Thoracic aorta (tissue), 2 donors: ENCODE measurements around the gene TIAM2. TPM values are rescaled to one million over a fixed set of nuclear protein-coding genes. Genes with fewer than 3 reads are reported as not detected.
"Not testable (repeated sequence)": the region's sequence is repeated elsewhere in the genome, so short reads cannot be mapped to it uniquely, and the experiment has no call there.

Source experiments
- ATAC-seq: fragments of 150-250 bp; one replicate; pipeline ENCODE4 v1.8.0; 2017; ENCODE audit warnings: low read depth; ENCODE audit not compliant: insufficient number of reproducible peaks, low FRiP score
- DNase-seq: peaks from one replicate; pipeline ENCODE4 v3.0.0-alpha.2; 2020; ENCODE audit warnings: low spot score
- H3K27ac ChIP-seq, 2 donors: fragments of 200-600 bp; sonication (generic); 1 replicate in 1 of 2; 2 replicates in 1 of 2; pipeline ENCODE4 v1.5.1; 2016; ENCODE audit warnings: mild to moderate bottlenecking in 2 of 2, moderate library complexity in 2 of 2
- H3K27me3 ChIP-seq: fragments of 200-600 bp; sonication (generic); replicated peaks from 2 replicates; pipeline ENCODE4 v1.6.0; 2016; ENCODE audit warnings: mild to moderate bottlenecking; ENCODE audit not compliant: insufficient read depth
- H3K36me3 ChIP-seq: fragments of 200-600 bp; sonication (generic); one replicate; pipeline ENCODE4 v1.5.1; 2016
- H3K4me1 ChIP-seq, 2 donors: fragments of 200-600 bp; sonication (generic); 1 replicate in 1 of 2; 2 replicates in 1 of 2; pipeline versions ENCODE4 v1.5.1 to v1.6.0; 2016; ENCODE audit warnings: low read depth in 2 of 2, mild to moderate bottlenecking in 1 of 2; ENCODE audit not compliant: control insufficient read depth in 1 of 2
- H3K4me3 ChIP-seq: fragments of 200-600 bp; sonication (generic); 2 replicates; pipeline ENCODE4 v1.5.1; 2016; ENCODE audit warnings: mild to moderate bottlenecking
- H3K9me3 ChIP-seq: fragments of 200-600 bp; sonication (generic); 2 replicates; pipeline ENCODE4 v1.5.1; 2016
- total RNA-seq, 2 donors: library from RNA; depleted of rRNA; stranded (reverse); fragments of >200 nt; gene quantifications; one replicate each; pipeline versions ENCODE4 v1.1.0 to v1.2.3, GENCODE V29; 2016
- TF ChIP-seq, protein P1 (sequence below): fragments of 200-600 bp; sonication (generic); IDR thresholded peaks from one replicate; pipeline ENCODE4 v1.5.1; 2019; ENCODE audit warnings: antibody characterized with exemption

TIAM2 gene
- total RNA-seq, 2 donors from 2014 or later, result 17.8 to 22.1 TPM

DNA sequence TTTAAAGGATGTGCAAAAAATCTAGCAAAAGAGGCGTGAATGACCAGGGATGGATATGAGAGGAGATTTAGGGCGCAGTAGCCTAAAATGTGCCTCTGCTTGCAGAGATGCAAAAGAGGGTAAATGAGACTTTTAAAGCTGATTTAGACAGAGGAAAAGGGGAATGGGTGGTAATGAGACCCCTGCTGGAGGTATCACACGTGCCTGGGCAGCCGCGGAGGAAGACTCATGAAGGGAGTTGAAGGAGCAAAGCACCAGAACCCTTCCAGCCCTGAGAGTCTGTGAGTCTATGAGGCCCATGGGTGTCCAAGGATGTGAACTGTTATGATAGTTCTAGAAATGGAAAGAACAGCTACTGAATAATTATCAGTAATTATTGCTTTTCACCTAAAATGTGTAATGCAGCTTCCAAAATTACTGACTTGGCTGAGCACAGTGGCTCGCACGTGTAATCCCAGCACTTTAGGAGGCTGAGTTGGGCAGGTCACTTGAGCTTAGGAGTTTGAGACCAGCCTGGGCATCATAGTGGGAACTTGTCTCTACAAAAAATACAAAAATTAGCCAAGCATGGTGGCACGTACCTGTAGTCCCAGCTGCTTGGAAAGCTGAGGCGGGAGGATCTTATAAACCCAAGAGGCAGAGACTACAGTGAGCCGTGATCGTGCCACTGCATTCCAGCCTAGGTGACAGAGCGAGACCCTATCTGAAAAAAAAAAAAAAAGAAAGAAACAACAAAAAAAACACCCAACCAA lies 38.2 kb upstream of the TIAM2 start:
- DNase-seq, result no peak

DNA sequence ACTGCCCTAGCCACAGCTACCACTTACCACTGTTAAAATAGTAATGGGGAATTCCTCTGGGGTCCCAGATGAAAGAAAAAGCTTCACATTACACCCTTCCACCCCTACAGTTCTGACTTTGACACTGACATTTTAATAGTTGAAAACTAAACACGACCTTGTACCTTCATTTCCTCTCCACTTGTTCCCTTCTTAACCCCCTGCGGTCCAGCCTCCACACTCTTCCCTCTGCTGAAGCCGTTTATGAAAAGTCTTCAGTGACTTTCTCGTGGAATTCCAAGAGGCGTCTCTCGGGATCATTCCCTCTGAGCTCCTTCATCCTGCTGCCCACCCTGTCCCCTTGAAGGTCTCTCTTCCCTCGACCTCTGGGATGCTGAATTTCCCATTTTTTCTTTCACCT lies 36.6 kb upstream of the TIAM2 start:
- DNase-seq (no peak), ATAC-seq (no peak)
- peaks cover 2% of the 10 kb centered on the region for H3K36me3 ChIP-seq
- H3K9me3 ChIP-seq, result no peaks in the 10 kb centered on the region
- peaks cover 0 to 9% of the 10 kb centered on the region in 2 donors for H3K4me1 ChIP-seq
- H3K27me3 ChIP-seq, result no peaks in the 10 kb centered on the region
- no peak overlapping the region for H3K27ac ChIP-seq
- H3K4me3 ChIP-seq, result no peak overlapping the region
- TF ChIP-seq, protein P1, sequence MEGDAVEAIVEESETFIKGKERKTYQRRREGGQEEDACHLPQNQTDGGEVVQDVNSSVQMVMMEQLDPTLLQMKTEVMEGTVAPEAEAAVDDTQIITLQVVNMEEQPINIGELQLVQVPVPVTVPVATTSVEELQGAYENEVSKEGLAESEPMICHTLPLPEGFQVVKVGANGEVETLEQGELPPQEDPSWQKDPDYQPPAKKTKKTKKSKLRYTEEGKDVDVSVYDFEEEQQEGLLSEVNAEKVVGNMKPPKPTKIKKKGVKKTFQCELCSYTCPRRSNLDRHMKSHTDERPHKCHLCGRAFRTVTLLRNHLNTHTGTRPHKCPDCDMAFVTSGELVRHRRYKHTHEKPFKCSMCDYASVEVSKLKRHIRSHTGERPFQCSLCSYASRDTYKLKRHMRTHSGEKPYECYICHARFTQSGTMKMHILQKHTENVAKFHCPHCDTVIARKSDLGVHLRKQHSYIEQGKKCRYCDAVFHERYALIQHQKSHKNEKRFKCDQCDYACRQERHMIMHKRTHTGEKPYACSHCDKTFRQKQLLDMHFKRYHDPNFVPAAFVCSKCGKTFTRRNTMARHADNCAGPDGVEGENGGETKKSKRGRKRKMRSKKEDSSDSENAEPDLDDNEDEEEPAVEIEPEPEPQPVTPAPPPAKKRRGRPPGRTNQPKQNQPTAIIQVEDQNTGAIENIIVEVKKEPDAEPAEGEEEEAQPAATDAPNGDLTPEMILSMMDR, result no peak

More for the DNA sequence above, 38.2 kb upstream of the TIAM2 start:
- Histone ChIP-seq H3K4me3 (no peak overlapping the region), H3K27ac (no peak overlapping the region), H3K27me3 (no peaks in the 10 kb centered on the region), H3K36me3 (peaks cover 2% of the 10 kb centered on the region), H3K4me1 (no peaks in the 10 kb centered on the region), H3K9me3 (no peaks in the 10 kb centered on the region)
- ATAC-seq, result no peak
- TF ChIP-seq, protein P1, result no peak

- TF ChIP-seq, protein P1, result no peak
- Histone ChIP-seq H3K27ac (no peak overlapping the region), H3K4me3 (no peak overlapping the region), H3K27me3 (no peaks in the 10 kb centered on the region), H3K36me3 (no peaks in the 10 kb centered on the region), H3K4me1 (peaks cover 0 to 9% of the 10 kb centered on the region in 2 donors), H3K9me3 (no peaks in the 10 kb centered on the region)
- ATAC-seq (no peak), DNase-seq (no peak)
These were observed 34.7 kb upstream of the TIAM2 start for GRCh38 chr6:154960299-154960843.

DNA sequence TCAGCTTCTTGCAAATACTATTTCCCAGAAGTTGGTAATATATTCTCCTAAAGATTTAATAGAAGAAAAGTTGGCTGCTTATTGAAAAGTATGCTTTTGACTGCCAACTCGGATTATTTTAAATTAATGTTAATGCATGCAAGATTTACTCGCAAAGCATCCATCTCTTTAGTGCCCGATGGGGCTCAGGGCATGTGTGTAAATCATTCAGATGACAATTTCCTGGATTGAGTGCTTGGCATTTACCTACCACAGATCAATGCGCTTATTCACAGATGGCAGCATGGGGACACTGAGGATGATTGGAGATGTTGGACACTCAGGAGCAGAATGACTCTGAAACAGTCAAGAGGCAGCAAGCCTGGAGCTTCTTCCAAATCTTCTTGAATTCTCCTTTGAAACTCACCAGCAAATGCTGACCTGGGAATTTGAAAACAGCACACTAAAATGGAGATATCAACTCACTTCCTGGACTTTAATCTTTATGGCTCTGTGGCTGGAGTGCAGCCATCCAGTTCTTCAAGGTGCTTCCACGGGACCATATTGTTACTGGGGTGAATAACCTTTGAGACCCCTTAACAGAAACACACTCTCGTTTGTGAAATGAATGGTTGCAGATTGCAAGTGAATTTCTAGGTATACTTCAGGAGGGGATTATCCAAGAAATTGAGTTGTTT lies 34.1 kb upstream of the TIAM2 start:
- no peaks in the 10 kb centered on the region for H3K27me3 ChIP-seq
- no peak overlapping the region for H3K27ac ChIP-seq
- DNase-seq, result no peak
- TF ChIP-seq, protein P1, result no peak
- H3K4me1 ChIP-seq, result peaks cover 0 to 9% of the 10 kb centered on the region in 2 donors
- no peaks in the 10 kb centered on the region for H3K36me3 ChIP-seq
- no peak for ATAC-seq
- H3K4me3 ChIP-seq, result no peak overlapping the region
- no peaks in the 10 kb centered on the region for H3K9me3 ChIP-seq

GRCh38 chr6:154962753-154963152 lies 32.4 kb upstream of the TIAM2 start:
- TF ChIP-seq, protein P1, result no peak
- Histone ChIP-seq H3K36me3 (no peaks in the 10 kb centered on the region), H3K27ac (no peak overlapping the region), H3K4me3 (no peak overlapping the region), H3K9me3 (no peaks in the 10 kb centered on the region), H3K27me3 (no peaks in the 10 kb centered on the region), H3K4me1 (peaks cover 0 to 9% of the 10 kb centered on the region in 2 donors)
- ATAC-seq (no peak), DNase-seq (no peak)

DNA sequence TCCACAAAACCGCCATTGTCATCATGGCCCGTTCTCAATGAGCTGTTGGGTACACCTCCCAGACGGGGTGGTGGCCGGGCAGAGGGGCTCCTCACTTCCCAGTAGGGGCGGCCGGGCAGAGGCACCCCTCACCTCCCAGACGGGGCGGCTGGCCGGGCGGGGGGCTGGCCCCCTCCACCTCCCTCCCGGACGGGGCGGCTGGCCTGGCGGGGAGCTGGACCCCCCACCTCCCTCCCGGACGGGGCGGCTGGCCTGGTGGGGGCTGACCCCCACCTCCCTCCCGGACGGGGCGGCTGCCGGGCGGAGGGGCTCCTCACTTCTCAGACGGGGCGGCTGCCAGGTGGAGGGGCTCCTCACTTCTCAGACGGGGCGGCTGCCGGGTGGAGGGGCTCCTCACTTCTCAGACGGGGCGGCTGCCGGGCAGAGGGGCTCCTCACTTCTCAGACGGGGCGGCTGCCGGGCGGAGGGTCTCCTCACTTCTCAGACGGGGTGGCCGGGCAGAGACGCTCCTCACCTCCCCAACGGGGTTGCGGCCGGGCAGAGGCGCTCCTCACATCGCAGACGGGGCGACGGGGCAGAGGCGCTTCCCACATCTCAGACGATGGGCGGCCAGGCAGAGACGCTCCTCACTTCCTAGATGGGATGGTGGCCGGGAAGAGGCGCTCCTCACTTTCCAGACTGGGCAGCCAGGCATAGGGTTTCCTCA lies 28.9 kb upstream of the TIAM2 start:
- not testable (repeated sequence) for H3K4me1 ChIP-seq, H3K9me3 ChIP-seq, DNase-seq, H3K27ac ChIP-seq, ATAC-seq, H3K27me3 ChIP-seq, H3K36me3 ChIP-seq, H3K4me3 ChIP-seq
